Stimulated activated CD8-positive, alpha-beta memory T cell treated with anti-CD3 and anti-CD28 coated beads, Interleukin-15, amount 100 ng/mL, for 24 hours (primary cell): ENCODE data around the gene TMEM19.
A peak's percentile ranks its signal among the peaks of the same experiment; 100 is the strongest.

Experiments
- DNase-seq: peaks from one replicate; pipeline ENCODE4 v3.0.0-alpha.2; 2020; ENCODE audit warnings: low read depth

Gene TMEM19

DNA sequence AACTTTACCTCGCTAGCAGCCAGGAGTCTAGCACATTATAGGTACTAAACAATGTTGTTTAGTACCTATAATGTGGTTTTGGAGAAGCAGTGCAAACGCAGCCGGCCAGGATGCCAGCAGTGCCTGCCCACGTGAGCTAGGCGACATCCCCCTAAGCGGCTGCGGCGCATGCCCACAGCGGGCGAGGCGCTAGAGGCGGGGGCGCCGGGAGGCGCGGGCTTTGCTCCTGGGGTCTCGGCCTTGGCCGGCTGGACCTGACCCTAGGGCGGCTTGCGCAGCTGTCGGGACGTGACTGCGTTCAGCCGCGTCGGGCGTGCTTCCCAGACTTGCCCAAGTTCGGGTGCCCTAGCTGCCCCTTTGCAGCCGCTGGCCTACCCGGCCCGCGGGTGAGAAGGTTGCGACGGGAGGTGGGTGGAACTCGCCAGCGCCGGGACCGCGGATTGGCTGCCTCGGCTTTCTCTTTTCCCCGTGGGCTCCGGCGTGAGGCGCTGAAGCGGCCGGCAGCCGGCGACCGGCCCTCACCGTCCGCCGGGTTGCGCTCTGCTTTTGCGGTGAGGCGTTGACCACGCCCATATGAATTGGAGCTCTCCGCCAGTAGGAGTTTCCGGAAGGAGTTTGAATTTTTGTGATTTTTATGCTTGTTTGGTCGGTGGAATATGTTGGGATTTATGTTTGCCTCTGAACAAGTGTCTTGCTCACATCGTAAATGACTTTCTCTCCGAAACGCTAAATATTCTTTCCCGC is at the start of gene TMEM19:
TMEM19 (plus strand) TSS at position 169 of the 744 bp plus-strand sequence. CDS start 599 bp downstream, outside the sequence.
- DNase-seq, result peak; percentile 54

- DNase-seq, result no peak
Observed at GRCh38 chr12:71636704-71637115, 49.2 kb upstream of the TMEM19 start.

DNA sequence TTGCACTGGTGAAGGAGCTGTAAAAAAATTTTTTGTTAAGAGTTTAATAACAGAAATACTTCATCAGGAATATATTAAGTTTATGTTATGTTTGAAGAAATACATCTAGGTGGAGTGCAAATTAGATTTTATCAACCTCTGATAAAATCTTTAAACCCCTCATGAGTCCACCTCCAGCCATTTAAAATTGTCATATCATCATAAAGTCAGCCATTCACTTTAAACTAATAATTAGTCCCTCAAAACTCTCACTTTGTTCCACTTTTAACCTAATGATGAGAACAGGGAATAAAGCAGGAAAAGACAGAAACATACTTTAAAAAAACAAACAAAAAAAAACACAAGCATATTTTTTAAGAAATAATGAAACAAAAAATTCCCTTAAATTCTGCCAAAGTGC is 47.4 kb upstream of the TMEM19 start:
- no peak for DNase-seq

DNA sequence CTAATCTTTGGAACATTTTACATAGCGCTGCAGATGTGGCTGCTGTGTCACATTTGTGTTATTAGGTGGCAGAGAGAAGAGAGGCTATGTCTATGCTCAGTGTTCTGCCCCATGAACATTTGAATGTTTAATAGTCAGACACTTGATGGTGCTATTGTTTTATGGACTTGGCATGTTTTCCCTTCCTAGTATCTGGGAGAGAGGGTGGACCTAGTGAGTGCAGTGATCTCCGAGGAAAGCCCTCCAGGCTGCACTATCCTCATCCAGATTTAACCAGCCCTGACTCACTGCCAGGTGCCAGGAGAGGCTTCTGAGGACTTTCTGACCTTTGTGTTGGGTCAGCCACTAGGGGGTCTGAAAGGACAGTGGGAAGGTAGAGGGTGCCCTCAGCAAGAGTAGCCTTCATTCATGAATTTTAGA is 46.5 kb upstream of the TMEM19 start:
- no peak for DNase-seq

DNA sequence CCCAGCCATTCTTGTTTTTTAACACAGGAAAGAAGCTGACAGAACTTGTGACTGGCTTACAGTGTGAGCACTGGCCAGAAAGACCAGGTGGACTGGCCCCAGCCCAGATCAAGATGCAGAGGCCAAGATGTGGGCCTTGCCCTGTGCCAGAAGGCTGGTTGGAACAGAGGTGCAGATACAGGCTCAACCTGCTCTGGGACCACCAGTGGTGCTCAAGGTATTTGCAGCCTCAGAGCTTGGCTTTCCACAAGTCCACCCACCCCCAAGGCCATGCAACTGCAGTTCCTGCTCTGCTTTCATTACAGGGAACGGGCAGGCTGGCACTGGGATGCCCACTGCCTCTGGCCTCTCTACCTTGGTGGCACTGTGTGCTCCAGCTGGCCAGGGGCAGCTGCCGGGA is 45.6 kb upstream of the TMEM19 start:
- no peak for DNase-seq

DNA sequence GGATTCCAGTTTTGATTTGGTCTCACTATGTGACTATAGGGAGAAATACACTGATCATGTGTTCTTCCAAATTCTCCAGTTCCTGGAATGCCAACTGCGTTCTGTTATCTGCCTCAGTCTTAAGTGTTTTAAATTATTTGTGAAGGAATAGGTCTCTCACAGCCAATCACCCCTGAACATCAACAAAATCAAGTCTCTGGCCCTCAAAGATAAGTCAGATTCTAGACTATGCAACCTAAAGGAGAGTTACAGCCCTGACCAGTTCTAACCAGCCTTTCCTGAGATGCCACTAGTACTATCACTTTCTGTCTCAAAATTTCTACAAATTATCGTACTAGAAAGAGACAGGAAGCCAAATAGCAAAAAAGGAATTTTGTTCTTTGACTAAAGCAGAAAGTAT is 44.5 kb upstream of the TMEM19 start:
- DNase-seq, result no peak

- DNase-seq, result no peak
Observed at GRCh38 chr12:71642264-71642663, 43.6 kb upstream of the TMEM19 start.

DNA sequence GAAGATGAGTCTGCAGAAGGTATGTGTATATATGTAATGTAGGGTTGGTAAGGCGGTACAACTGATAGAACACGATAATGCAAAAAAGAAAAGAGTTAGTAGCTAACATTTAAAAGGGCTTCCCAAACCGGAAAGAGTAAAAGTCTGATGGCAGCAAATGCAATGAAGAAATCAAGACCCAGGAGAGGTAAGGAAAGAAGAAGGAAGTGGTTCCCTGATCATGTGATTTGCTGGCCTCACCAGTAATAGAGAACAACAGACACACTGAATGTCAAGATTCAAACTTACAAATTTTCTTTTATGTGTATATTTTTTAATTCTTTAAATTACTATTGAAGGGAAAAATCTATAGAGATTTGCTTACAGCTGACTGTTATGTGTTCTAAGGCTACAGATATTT is 40.6 kb upstream of the TMEM19 start:
- DNase-seq, result no peak

DNA sequence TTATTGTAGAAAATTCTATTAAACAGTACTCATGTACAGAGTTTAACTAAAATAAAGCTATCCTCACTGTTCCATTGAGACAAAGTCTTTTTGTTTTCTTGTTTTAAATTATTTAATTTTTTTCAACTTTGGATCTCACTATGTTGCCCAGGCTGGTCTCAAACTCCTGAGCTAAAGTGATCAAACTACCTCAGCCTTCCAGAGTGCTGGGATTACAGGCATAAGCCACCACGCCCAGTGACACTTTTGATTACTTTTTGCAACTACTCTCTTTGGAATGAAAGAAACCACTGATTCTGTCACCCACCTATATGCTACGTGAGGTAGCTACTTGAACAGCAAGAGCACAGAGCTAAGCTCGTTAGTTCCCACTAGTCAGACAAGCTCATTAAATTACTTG is 39.4 kb upstream of the TMEM19 start:
- DNase-seq, result no peak

GRCh38 chr12:71648537-71648936 is 37.3 kb upstream of the TMEM19 start:
- no peak for DNase-seq

DNA sequence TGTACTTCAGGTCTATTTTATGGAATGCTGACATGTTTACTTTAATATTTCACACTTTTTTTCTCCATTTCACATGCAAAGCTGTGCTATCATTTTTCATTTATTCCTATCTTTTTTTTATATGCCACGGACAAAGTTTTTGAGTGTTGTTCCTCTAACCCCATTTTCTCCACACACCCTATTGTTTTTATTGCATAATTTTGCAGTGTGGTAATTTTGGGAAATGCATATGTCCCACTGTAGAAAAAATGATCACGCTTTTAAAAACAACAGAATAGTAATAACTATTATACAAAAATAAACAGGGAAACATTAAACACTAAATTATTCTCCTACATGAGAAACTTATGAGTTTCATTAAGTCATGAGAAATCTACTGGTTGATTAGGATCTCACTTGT is 36.5 kb upstream of the TMEM19 start:
- DNase-seq, result no peak

GRCh38 chr12:71652656-71653055 is 33.2 kb upstream of the TMEM19 start:
- DNase-seq, result no peak

DNA sequence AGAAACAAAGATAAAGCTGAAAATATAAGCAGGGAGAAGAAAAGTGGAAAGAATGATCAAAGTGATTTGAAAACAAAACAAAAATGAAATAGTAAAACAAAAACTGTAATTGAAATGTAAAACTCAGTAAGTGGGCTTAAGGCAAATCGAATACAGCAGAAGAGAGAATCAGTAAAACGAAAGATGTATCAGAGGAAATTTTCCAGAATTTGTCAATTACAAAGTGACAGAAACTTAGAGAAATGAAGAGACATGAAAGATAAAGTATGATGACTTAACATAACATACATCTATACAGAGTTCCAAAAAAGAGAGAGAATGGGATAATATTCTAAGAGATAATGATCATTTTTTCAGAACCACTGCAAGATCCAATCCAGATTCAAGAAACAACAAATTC is 32.7 kb upstream of the TMEM19 start:
- DNase-seq, result no peak

DNA sequence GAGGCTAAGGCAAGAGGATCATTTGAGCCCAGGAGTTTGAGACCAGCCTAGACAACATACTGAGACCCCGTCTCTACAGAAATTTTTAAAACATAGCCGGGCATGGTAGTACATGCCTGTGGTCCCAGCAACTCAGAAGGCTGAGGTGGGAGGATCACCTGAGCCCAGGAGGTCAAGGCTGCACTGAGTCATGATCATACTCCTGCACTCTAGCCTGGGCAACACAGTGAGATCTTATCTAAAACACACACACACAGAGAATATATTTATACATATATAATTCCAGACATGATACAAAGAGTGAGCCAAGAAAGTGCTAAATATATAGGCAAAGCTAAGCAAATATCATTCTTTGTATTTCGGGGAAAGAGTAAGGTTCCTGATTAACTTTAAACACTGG is 31.7 kb upstream of the TMEM19 start:
- no peak for DNase-seq

DNA sequence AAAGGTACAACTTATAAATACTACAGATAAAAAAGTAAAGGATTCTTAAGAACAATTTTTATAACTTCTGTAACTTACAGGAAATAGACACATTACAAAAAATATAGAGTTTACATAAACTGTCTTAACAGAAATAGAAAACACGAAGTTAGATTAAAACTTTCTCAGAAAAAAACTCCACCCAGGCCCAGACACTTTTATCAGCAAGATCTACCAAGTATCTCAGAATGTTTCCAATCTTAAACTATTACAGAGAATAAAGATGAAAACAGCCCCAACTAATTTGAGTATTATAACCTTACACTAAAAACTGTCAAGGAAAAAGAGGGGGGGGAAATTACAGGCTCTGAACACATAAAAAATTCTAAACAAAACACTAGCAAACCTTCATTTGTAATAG is 30.4 kb upstream of the TMEM19 start:
- DNase-seq, result no peak

DNA sequence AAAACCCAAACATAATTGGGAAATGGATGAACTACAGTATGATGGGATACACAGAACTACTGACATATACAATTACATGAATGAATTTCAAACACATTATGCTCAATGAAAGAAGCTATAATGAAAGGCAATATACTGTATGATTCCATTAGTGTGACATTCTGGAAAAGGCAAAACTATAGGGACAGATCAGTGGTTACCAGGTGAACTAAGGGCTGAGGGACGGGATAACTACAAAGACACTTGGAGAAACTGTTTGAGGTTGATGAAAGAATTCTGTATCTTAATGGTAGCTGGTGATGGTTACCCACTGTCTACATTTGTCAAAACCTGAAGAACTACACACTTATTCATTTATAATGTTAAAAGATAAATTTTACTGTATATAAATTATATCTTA is 30.0 kb upstream of the TMEM19 start:
- no peak for DNase-seq

- no peak for DNase-seq
Observed at GRCh38 chr12:71656740-71657139, 29.1 kb upstream of the TMEM19 start.

DNA sequence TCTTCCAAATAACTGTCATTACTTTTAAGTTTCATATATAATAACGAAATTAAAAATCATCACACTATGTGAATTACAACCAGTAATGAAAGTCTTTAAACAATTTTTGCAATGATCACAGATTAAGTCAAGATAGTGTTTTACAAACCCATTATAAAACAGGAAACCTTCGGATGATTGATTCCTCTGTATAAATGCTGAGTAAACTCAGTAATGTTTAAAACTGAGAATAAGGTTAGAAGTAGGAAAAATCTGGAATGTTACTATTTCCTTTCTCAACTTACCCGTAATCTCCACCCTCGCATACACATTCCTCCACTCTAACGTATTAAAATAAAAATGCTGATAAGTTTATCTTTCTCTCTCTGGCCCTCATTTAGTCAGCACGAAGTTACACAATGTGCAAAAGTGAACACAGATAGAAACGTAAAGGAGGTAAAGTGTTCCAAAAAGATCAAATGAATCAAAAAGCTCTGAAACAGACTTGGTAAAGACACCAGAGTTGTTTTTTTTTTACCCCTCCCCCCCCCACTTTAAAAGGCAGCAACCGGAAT is 23.8 kb upstream of the TMEM19 start:
- DNase-seq, result no peak

DNA sequence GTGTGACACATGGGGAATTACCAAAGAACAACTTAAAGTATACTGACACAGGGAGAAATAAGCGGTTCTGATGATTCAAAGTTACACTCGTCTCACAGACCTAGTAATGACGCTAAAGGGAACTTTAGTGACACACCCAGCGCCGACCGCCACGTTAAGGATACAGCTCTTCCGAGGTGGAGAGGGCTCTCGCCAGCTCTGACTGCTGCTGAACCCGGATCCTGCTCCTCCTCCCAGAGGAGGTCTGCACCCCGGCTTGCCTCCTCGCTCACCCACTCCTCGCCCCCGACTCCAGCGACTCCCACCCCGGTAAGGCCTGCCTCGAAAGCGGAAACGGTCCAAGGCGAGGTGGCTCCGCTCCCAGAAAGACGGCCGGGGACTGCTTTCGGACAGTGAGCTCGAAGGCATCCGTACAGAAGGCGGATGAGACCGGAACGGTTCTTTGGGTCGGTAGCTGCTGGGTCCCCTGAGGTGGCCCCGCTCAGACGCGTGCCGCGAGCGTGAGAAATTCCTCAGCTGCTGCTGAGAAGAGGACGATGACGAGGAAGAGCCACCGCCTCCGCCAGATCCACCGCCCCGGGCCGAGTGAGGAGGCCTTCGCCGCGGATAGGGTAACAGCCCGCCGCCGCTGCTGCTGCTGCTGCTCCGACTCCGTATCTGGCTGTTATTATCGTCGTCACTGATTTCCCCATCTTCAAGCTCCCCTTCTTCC is 22.9 kb upstream of the TMEM19 start:
- peak; percentile 38 for DNase-seq

DNA sequence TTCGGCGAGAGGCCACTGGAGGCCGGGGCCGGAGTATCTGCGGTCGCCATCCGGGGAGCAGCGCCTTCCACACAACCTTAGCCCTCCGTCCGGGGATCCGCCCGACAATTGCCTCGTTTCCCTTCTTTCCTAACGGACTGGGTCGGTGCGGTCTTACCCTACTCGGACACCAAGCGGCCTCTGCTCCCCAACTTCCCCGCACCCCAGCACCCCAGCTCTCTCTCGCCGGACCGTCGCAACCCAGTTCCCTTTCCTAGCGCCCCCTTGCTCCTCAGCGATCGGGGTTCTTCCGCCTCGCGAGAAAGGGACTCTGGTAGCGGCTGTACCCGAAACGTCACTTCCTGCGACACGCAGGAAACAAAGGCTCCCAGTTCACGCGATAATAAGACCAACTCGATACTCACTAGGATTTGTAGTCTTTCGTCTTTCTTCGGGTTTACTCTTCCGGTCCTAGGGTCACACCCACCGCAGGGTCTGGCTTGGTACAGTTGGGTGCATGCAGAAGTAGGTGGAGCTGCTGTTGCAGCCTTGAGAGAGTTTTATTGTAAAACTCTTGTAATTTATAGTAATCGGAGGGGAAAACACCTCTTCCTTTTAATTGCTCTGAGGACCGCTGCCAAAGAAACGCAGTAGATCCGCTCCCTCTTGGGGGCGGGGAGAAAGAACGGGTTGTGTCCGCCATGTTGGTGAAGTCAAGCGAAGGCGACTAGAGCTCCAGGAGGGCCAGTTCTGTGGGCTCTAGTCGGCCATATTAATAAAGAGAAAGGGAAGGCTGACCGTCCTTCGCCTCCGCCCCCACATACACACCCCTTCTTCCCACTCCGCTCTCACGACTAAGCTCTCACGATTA is 22.1 kb upstream of the TMEM19 start, which contains the start of the genes THAP2 and ZFC3H1:
THAP2 (plus strand) TSS at position 741 of the 850 bp plus-strand sequence. CDS start 209 bp downstream, outside the sequence.
ZFC3H1 (minus strand) TSS at position 288 of the 850 bp plus-strand sequence; CDS start at position 50, 238 bp downstream.
- DNase-seq, result peak; percentile 59

- DNase-seq, result no peak
Observed at GRCh38 chr12:71664411-71665089, 21.3 kb upstream of the TMEM19 start.

DNA sequence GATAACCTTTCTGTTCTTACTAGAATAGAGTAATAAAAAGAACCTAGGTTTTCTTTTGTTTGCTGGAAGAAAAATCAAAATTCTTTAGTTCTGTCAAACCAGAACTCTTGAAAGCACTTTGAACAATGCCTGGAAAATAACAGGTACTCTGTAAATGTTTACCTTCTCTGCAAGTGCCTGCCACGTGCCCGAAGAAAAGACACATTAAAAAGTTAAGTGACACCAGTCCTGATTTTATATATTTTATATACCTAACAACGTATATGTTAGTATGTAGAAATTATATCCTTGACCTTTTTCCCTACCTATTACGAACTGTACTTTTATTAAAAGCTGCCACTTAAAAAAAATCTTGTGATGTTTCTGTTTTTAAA is 20.8 kb upstream of the TMEM19 start:
- no peak for DNase-seq
